HG03135 (cell line): Measurements from ENCODE around the gene ALG12.

Experiments used
- ATAC-seq: cut with Tn5 transposase; IDR thresholded peaks from one replicate; pipeline ENCODE4 v1.9.1; 2021; ENCODE audit warnings: mild to moderate bottlenecking, moderate library complexity; ENCODE audit not compliant: unreplicated experiment

Gene ALG12

DNA sequence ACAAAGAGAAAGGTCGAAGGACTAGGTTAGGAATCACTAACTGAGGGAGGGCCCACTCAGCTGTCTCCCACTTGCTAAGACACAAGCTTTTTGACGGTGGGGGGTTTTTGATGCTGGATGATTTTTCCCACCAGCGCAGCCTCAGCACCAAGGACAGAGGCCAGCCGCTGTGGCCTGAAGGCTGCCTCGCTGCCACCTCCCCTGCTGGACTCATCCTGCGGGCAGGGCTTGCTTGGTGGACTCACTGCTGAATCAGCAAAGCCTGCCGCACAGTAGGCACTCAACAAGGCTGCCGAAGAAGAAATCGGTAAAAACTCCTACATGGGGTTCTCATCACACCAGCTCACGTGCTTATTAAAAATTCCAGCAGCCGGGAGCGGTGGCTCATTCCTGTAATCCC, 2.6 kb downstream of the ALG12 start:
- ATAC-seq, result no peak

DNA sequence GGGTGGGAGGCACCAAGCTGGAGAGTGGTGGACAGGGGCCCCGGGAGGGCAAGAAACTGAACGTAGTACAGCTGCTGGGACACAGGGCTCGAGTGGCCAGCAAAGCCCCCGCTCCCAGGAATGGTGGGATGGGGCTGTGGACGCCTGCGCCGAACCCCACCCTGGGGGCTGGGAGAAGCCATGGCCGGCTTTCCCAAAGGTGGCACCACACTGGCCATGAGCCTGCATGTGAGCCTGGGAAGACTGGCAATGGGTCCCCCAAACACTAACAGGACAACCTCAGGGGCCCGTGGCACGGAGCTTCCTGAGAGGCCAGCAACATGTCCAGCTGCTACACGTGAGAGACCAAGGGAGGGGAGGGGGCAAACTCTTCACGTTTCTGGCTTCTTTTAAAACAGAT, 4.0 kb downstream of the ALG12 start:
- no peak for ATAC-seq

DNA sequence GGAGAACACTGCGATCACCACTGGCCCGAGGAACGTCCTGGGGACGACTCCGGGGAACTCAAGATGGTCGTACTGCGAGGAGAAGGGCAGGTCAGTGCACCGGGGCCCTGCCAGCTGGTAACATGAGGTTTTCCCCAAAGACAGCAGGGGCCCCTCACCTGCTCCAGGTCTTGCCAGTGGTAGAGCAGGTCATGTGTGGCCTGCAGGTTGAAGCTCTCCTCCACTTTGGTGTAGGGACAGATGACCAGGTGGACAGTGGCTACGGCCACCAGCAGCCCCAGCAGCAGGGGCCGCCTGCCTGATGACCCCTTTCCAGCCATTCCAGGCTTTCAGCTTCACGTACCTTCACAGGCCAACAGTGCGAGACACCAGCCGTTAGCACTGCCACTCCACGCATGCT, 4.8 kb downstream of the ALG12 start:
- no peak for ATAC-seq

- no peak for ATAC-seq
Measured at GRCh38 chr22:49913026-49913425, 5.2 kb downstream of the ALG12 start.

DNA sequence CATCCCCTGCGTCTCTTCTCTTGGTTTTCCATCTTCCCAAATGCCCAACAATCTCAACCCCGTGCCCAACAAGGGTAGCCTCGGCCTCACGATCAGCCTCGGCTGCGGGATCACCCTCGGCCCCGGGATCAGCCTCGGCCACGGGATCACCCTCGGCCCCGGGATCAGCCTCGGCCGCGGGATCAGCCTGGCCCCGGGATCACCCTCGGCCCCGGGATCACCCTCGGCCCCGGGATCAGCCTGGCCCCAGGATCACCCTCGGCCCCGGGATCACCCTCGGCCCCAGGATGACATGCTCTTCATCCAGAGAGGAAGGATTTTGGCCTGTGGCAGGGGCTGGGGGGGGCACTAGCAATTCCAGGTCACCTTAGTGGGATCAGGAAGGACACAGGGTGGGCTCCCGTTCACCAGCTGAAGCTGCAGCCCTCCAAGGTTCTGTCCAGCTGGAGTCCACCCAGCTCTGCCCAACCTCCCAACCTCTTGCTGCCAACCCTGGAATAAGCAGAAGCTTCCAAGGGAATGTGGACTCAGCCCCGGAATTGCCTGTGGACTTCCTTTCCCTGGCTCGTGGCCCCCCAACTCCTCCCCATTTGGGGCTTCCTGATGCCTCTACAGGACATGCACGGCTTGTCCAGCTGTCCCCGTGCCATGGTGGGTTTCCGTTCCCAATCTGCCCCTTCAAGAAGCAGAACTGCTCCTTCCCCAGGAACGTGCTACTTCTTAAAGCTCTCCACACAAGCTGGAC, 6.2 kb downstream of the ALG12 start:
- ATAC-seq, result no peak

DNA sequence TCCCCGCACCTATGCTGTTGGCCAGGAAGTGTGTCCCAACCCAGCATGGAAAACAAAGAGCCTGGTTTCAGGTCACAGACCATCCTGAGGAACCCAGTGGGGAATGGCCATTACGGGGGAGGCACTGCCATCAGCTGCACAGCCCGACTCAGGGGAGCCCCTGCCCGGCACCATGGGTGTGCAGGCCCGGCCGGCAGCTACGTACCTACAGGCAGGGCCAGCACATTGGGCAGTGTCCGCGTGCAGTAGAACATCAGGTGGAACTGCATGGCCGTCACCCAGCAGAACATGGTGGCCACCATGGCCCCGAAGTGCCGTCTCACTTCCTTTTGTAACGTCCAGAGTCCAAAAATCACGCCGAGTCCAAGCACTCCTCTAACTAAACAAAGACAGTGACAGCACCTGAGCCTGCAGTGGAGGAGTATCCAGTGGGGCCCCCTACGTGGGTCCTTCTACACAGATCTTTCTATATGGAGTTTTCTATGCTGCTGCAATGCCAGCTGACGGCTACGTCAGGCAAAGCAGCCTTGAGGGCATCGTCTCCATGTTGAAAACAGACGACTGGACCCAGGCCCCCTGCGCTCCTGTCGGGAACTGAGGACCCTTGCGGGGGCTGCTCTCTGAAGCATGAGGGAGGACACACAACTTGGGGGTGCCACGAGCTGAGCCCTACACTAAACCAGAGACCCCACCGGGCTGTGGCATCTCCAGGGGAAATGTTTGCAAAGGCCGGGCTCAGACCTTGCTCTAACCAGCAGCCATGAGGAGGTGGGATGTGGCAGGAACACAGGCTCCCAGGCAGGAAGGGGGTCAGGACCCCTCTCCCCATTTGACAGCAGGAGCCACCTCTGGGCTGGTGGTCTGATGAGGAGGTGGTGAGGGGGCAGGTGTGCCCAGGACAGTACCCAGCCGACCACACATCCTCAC, 7.7 kb downstream of the ALG12 start:
- ATAC-seq, result no peak

DNA sequence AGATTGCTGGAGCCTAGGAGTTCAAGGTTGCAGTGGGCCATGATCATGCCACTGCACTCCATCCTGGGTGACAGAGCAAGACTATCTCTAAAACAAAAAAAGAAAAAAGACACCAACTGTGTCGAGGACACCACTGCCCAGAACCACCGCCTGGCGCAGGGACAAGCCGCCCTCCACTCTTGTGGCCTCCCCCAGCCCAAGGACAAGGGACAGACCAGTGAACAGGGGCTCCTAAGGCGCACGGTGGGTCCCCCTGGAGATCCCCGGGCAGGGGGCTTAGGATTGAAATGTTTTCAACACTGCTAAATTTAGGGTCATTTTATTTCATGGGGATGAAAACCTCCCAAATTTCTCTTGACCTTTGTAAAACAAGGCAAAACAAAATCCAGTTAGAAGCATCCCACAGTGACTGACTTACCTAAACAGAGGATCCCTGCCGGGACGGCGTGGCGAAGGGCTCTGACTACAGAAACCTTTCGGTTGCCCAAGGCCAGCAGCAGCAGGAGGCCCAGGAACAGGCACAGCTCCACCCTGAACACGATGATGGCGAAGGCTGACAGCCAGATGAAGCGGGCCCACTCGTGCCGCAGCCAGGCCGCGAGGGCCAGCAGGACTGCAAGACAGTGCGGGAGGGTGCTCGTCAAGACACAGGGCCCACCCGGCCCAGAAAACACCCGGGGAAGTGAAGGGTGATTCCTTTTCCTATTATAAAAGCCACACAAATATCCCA, 8.6 kb downstream of the ALG12 start:
- ATAC-seq, result no peak

DNA sequence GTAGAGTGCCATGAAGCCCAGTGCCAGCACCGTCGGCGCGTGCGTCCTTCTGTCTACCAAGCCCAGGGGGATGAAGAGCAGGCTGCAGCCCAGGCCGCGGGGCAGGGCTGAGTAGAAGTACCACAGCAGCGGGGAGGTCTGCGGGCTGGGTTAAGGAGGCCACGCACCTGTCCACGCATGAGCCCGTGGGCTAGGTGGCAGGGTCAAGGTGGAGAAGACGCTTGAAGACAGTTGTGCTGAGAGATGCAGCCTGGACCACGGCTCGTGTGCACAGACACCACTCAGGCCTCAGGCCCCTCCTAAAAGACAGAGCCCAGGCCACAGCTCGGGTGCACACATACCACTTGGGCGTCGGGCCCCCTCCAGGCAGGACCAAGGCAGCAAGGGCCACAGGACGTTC, 10.4 kb downstream of the ALG12 start:
- ATAC-seq, result no peak

GRCh38 chr22:49906799-49907290, 11.4 kb downstream of the ALG12 start:
- ATAC-seq, result no peak

- no peak for ATAC-seq
Measured at GRCh38 chr22:49906071-49906798, 12.0 kb downstream of the ALG12 start.

DNA sequence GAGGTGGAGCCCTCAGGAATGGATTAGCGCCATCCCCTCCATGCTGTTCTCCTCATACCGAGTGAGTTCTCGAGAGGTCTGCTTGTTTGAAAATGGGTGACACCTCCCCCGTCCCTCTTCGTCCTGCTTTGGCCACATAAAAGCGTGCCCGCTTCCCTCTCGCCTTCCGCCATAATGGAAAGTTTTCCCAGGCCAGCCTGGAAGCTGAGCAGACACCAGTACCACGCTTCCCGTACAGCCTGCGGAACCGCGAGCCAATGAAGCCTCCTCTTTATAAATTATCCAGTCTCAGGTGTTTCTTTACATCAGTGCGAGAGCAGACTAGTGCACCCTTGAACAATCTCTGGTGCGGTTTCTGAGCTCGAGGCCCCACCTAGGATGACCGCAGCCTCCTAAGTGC, 12.8 kb downstream of the ALG12 start:
- ATAC-seq, result no peak

DNA sequence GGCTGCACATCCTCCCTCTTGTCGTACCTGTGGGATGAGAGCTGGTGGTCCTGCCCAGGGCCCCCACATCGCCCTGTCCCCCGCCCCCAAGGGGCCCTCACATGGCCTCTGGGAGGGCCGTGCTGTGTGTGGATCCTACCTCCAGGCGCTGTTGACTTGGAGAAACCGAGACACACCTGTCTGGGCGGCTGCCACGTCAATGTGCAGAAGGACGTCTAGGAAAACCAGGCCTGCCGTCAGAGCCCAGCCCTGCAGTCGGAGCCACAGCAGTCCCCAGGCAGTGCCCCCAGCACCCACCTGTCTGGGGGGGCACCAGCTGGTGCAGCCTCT, 14.2 kb downstream of the ALG12 start:
- ATAC-seq, result no peak

- ATAC-seq, result no peak
Measured at GRCh38 chr22:49903322-49904039, 14.8 kb downstream of the ALG12 start.

- no peak for ATAC-seq
Measured at GRCh38 chr22:49901457-49901856, 16.8 kb downstream of the ALG12 start.

- no peak for ATAC-seq
Measured at GRCh38 chr22:49900441-49901230, 17.6 kb downstream of the ALG12 start.

- no peak for ATAC-seq
Measured at GRCh38 chr22:49899530-49899929, 18.7 kb downstream of the ALG12 start.

GRCh38 chr22:49897015-49897684, 21.1 kb downstream of the ALG12 start:
- ATAC-seq, result no peak

- no peak for ATAC-seq
Measured at GRCh38 chr22:49896201-49896600, 22.0 kb downstream of the ALG12 start.
